Non-pigmented ciliary epithelial cell (primary cell): Measurements from ENCODE around the gene KRT72.

ENCODE experiments used
- DNase-seq: peaks from one replicate; pipeline ENCODE4 v3.0.0-alpha.2; 2010; ENCODE audit warnings: low read depth

Gene KRT72

GRCh38 chr12:52630008-52630500 is 28.8 kb upstream of the KRT72 start:
- DNase-seq = no peak

- no peak for DNase-seq
Measured at GRCh38 chr12:52629281-52630007, 28.2 kb upstream of the KRT72 start.

GRCh38 chr12:52628841-52629240 is 27.6 kb upstream of the KRT72 start:
- DNase-seq = no peak

- no peak for DNase-seq
Measured at GRCh38 chr12:52628111-52628507, 26.8 kb upstream of the KRT72 start.

- DNase-seq = no peak
Measured at GRCh38 chr12:52627395-52628110, 26.3 kb upstream of the KRT72 start.

- DNase-seq = no peak
Measured at GRCh38 chr12:52622349-52622748, 21.1 kb upstream of the KRT72 start.

GRCh38 chr12:52618866-52619265 is 17.6 kb upstream of the KRT72 start:
- no peak for DNase-seq

- DNase-seq = no peak
Measured at GRCh38 chr12:52618216-52618615, 17.0 kb upstream of the KRT72 start, which contains the start of gene KRT73. Gene KRT73, minus strand, starts transcription at chr12:52618559. Its CDS starts 35 bp downstream, at chr12:52618524.

GRCh38 chr12:52617403-52617785 is 16.1 kb upstream of the KRT72 start:
- DNase-seq = no peak

GRCh38 chr12:52616680-52617402 is 15.6 kb upstream of the KRT72 start:
- DNase-seq = no peak

- DNase-seq = no peak
Measured at GRCh38 chr12:52615912-52616311, 14.6 kb upstream of the KRT72 start.

- DNase-seq = no peak
Measured at GRCh38 chr12:52615208-52615868, 14.1 kb upstream of the KRT72 start.

GRCh38 chr12:52614381-52615207 is 13.3 kb upstream of the KRT72 start:
- DNase-seq = no peak

GRCh38 chr12:52613384-52614030 is 12.2 kb upstream of the KRT72 start:
- no peak for DNase-seq

- no peak for DNase-seq
Measured at GRCh38 chr12:52612431-52613383, 11.4 kb upstream of the KRT72 start.

GRCh38 chr12:52611080-52611468 is 9.8 kb upstream of the KRT72 start:
- no peak for DNase-seq

- no peak for DNase-seq
Measured at GRCh38 chr12:52608826-52609630, 7.8 kb upstream of the KRT72 start.

- DNase-seq = no peak
Measured at GRCh38 chr12:52608161-52608560, 6.9 kb upstream of the KRT72 start.

GRCh38 chr12:52607314-52607713 is 6.1 kb upstream of the KRT72 start:
- DNase-seq = no peak
